GM15510 (cell line): ENCODE results near the gene COL18A1.

Source experiments
- POLR2A ChIP-seq: IDR thresholded peaks from 3 replicates; pipeline ENCODE4 v1.6.1; 2011; ENCODE audit warnings: borderline replicate concordance; ENCODE audit not compliant: insufficient read length; ENCODE audit errors: extremely low read depth

Gene COL18A1

GRCh38 chr21:45510466-45510955, 105.5 kb downstream of the COL18A1 start:
- no peak for TF ChIP-seq POLR2A

GRCh38 chr21:45511007-45511406, 106.0 kb downstream of the COL18A1 start:
- TF ChIP-seq POLR2A: no peak

- TF ChIP-seq POLR2A: no peak
These were observed 106.9 kb downstream of the COL18A1 start for GRCh38 chr21:45511661-45512431.

- TF ChIP-seq POLR2A: peak; percentile 2
These were observed 107.6 kb downstream of the COL18A1 start for GRCh38 chr21:45512626-45513002.

- TF ChIP-seq POLR2A: peak; percentile 2
These were observed 108.2 kb downstream of the COL18A1 start for GRCh38 chr21:45513003-45513717.

- no peak for TF ChIP-seq POLR2A
These were observed 108.9 kb downstream of the COL18A1 start for GRCh38 chr21:45513741-45514310.

GRCh38 chr21:45514311-45515021, 109.5 kb downstream of the COL18A1 start:
- TF ChIP-seq POLR2A: no peak

GRCh38 chr21:45515241-45516061, 110.5 kb downstream of the COL18A1 start:
- no peak for TF ChIP-seq POLR2A

GRCh38 chr21:45516071-45516670, 111.2 kb downstream of the COL18A1 start:
- no peak for TF ChIP-seq POLR2A

GRCh38 chr21:45516671-45517151, 111.7 kb downstream of the COL18A1 start:
- no peak for TF ChIP-seq POLR2A

- TF ChIP-seq POLR2A: no peak
These were observed 112.5 kb downstream of the COL18A1 start for GRCh38 chr21:45517249-45518065.

GRCh38 chr21:45518742-45519141, 113.8 kb downstream of the COL18A1 start:
- TF ChIP-seq POLR2A: no peak

GRCh38 chr21:45519182-45519581, 114.2 kb downstream of the COL18A1 start:
- TF ChIP-seq POLR2A: no peak
